ENCODE data around the gene SPACA6.

GRCh38 chr19:51664997-51665396, 28.1 kb upstream of the SPACA6 start:
- TF ChIP-seq, protein P1, sequence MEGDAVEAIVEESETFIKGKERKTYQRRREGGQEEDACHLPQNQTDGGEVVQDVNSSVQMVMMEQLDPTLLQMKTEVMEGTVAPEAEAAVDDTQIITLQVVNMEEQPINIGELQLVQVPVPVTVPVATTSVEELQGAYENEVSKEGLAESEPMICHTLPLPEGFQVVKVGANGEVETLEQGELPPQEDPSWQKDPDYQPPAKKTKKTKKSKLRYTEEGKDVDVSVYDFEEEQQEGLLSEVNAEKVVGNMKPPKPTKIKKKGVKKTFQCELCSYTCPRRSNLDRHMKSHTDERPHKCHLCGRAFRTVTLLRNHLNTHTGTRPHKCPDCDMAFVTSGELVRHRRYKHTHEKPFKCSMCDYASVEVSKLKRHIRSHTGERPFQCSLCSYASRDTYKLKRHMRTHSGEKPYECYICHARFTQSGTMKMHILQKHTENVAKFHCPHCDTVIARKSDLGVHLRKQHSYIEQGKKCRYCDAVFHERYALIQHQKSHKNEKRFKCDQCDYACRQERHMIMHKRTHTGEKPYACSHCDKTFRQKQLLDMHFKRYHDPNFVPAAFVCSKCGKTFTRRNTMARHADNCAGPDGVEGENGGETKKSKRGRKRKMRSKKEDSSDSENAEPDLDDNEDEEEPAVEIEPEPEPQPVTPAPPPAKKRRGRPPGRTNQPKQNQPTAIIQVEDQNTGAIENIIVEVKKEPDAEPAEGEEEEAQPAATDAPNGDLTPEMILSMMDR (conservative IDR thresholded peaks at IDR 0.05; ENCODE audit: low read depth in 2 of 2) = peak; percentile 14 to 44; a peak in 3 of 4 replicates
- no peak for TF ChIP-seq EZH2 (IDR thresholded peaks at IDR 0.05; ENCODE audit: low read depth, unreplicated experiment)
- no peak for TF ChIP-seq POLR2AphosphoS5 (IDR thresholded peaks at IDR 0.05; ENCODE audit: low read depth)
- no peak for TF ChIP-seq REST (IDR thresholded peaks at IDR 0.05; ENCODE audit: unreplicated experiment)
- TF ChIP-seq STAT1 (IDR thresholded peaks at IDR 0.05; ENCODE audit: unreplicated experiment) = no peak
- TF ChIP-seq EZH2phosphoT487 (IDR thresholded peaks at IDR 0.05; ENCODE audit: unreplicated experiment) = no peak
- no peak for TF ChIP-seq CREB1 (CRISPR knock-in tag; IDR thresholded peaks at IDR 0.05; ENCODE audit: low read depth)
- no peak for TF ChIP-seq ETS1 (IDR thresholded peaks at IDR 0.05)
- no peak for TF ChIP-seq NANOG (IDR thresholded peaks at IDR 0.05; ENCODE audit: borderline replicate concordance)
- no peak for TF ChIP-seq JUNB (IDR thresholded peaks at IDR 0.05; ENCODE audit: unreplicated experiment)
- TF ChIP-seq ZNF331 (CRISPR knock-in tag; IDR thresholded peaks at IDR 0.05; ENCODE audit: low read depth) = no peak
- TF ChIP-seq ZNF114 (CRISPR knock-in tag; IDR thresholded peaks at IDR 0.05) = no peak
